B cell (primary cell): ENCODE data around the gene NDUFA13. TPM values are rescaled to one million over a fixed set of nuclear protein-coding genes. Genes with fewer than 3 reads are reported as not detected.

Experiments used
- ATAC-seq: fragments of 200-7000 bp; cut with Tn5 transposase; one replicate; pipeline ENCODE4 v1.10.0; 2021; ENCODE audit warnings: low read depth, mild to moderate bottlenecking, moderate number of reproducible peaks, moderate library complexity
- CTCF ChIA-PET: fragments of 350-600 bp; sonication (Branson Sonifier 250); formaldehyde crosslinking; loops from one replicate; lab custom pipeline; 2021; ENCODE audit warnings: antibody characterized with exemption, inconsistent platforms; lab: Charles Lee
- POLR2A ChIA-PET: fragments of 350-600 bp; sonication (Branson Sonifier 250); formaldehyde crosslinking; loops from one replicate; lab custom pipeline; 2021; ENCODE audit warnings: antibody characterized with exemption; lab: Charles Lee
- DNase-seq: peaks from one replicate; pipeline ENCODE4 v3.0.0; 2013
- H2AFZ ChIP-seq: 2 replicates; pipeline ENCODE4 v1.6.1; 2012; ENCODE audit warnings: mild to moderate bottlenecking, low read depth, low read length; ENCODE audit not compliant: insufficient read depth, poor library complexity, severe bottlenecking
- H3K27ac ChIP-seq, 2 donors: 1 replicate in 1 of 2; 2 replicates in 1 of 2; pipeline ENCODE4 v1.5.1; 2012 to 2013; ENCODE audit warnings: low read length in 2 of 2, mild to moderate bottlenecking in 2 of 2, moderate library complexity in 1 of 2
- H3K27me3 ChIP-seq, 4 experiments: fragments of 200-600 bp in 1 of 4; sonication (generic) in 1 of 4; replicated peaks in 1 of 4; 1 replicate in 2 of 4; 2 replicates in 2 of 4; pipeline versions ENCODE4 v1.6.1 to v1.7.0; 2013 to 2016; ENCODE audit warnings: low read length in 3 of 4, mild to moderate bottlenecking in 2 of 4, mixed read lengths in 1 of 4, moderate library complexity in 1 of 4; ENCODE audit not compliant: insufficient read depth in 4 of 4, control insufficient read depth in 3 of 4; ENCODE audit errors: control extremely low read depth in 1 of 4
- H3K36me3 ChIP-seq, 2 experiments: replicated peaks in 1 of 2; 1 replicate in 1 of 2; 2 replicates in 1 of 2; pipeline versions ENCODE4 v1.6.1 to v1.7.1; 2013; ENCODE audit warnings: low read length in 1 of 2; ENCODE audit not compliant: insufficient read depth in 2 of 2, control insufficient read depth in 1 of 2; ENCODE audit errors: control extremely low read depth in 1 of 2, extremely low read depth in 1 of 2
- H3K4me1 ChIP-seq, 2 donors: fragments of 200-600 bp in 1 of 2; sonication (generic) in 1 of 2; 1 replicate in 1 of 2; 2 replicates in 1 of 2; pipeline versions ENCODE4 v1.5.1 to v1.6.1; 2013 to 2017; ENCODE audit warnings: low read length in 2 of 2; ENCODE audit not compliant: control insufficient read depth in 2 of 2, insufficient read depth in 2 of 2
- H3K4me2 ChIP-seq: replicated peaks from 2 replicates; pipeline ENCODE3; 2012; ENCODE audit warnings: mild to moderate bottlenecking, low read depth, low read length; ENCODE audit not compliant: poor library complexity, severe bottlenecking
- H3K4me3 ChIP-seq, 5 experiments: fragments of 200-600 bp in 1 of 5; sonication (generic) in 1 of 5; 1 replicate in 3 of 5; 2 replicates in 2 of 5; pipeline versions ENCODE4 v1.5.1 to v1.7.0; 2011 to 2016; ENCODE audit warnings: low read length in 4 of 5, mild to moderate bottlenecking in 4 of 5, low read depth in 2 of 5, control low read depth in 1 of 5, moderate library complexity in 1 of 5; ENCODE audit not compliant: insufficient read depth in 1 of 5; ENCODE audit errors: control extremely low read depth in 1 of 5, extremely low read depth in 1 of 5
- H3K79me2 ChIP-seq: fragments of 200-600 bp; sonication (generic); one replicate; pipeline ENCODE4 v1.6.0; 2016; ENCODE audit warnings: low read length; ENCODE audit not compliant: control insufficient read depth, insufficient read depth
- H3K9ac ChIP-seq: fragments of 200-600 bp; sonication (generic); 2 replicates; pipeline ENCODE4 v1.6.1; 2017; ENCODE audit warnings: mild to moderate bottlenecking, low read length, moderate library complexity
- H3K9me3 ChIP-seq, 3 donors: one replicate each; pipeline versions ENCODE4 v1.6.1 to v1.7.1; 2013; ENCODE audit warnings: low read length in 2 of 3; ENCODE audit not compliant: control insufficient read depth in 2 of 3, insufficient read depth in 1 of 3; ENCODE audit errors: control extremely low read depth in 1 of 3
- H4K20me1 ChIP-seq: 2 replicates; pipeline ENCODE4 v1.6.0; 2012; ENCODE audit warnings: mild to moderate bottlenecking, low read length; ENCODE audit not compliant: insufficient read depth, control insufficient read depth, poor library complexity, severe bottlenecking
- H3K27ac Mint-ChIP-seq: one replicate; pipeline ENCODE4 v1.8.0; 2021; ENCODE audit warnings: mixed read lengths
- H3K27me3 Mint-ChIP-seq: one replicate; pipeline ENCODE4 v1.8.0; 2021; ENCODE audit warnings: mixed read lengths
- H3K4me1 Mint-ChIP-seq: one replicate; pipeline ENCODE4 v1.8.0; 2021; ENCODE audit warnings: mixed read lengths
- H3K4me3 Mint-ChIP-seq: one replicate; pipeline ENCODE4 v1.8.0; 2021; ENCODE audit warnings: mixed read lengths
- H3K9me3 Mint-ChIP-seq: one replicate; pipeline ENCODE4 v1.8.0; 2022; ENCODE audit warnings: mixed read lengths; ENCODE audit not compliant: insufficient read depth
- CTCF ChIP-seq: fragments of 200-600 bp; IDR thresholded peaks from one replicate; pipeline ENCODE4 v1.8.0; 2022; ENCODE audit warnings: antibody characterized with exemption, mild to moderate bottlenecking
- EZH2 ChIP-seq: IDR thresholded peaks from 2 replicates; pipeline ENCODE4 v1.6.1; 2012; ENCODE audit warnings: borderline replicate concordance, low read depth, mild to moderate bottlenecking, moderate library complexity, low read length; ENCODE audit not compliant: insufficient read depth, poor library complexity, severe bottlenecking
- WGBS: methylation state at CpG from one replicate; pipeline ENCODE4 v1.1.5; 2013; ENCODE audit warnings: missing lambda C conversion rate; ENCODE audit not compliant: insufficient coverage; 5-methylcytosine and 5-hydroxymethylcytosine counted together
- intact Hi-C: fragments of 100-400 bp; cut with micrococcal nuclease; formaldehyde crosslinking; loops from one replicate; pipeline ENCODE4 v1.10.0; 2022
- polyA plus RNA-seq: library from polyadenylated mRNA; depleted of rRNA; stranded (reverse); fragments of >200 nt; gene quantifications from 2 replicates; pipeline ENCODE4 v1.2.3, GENCODE V29; 2012
- total RNA-seq, 2 donors: library from RNA; stranded (reverse); fragments of 120-200 nt in 1 of 2; gene quantifications; 1 replicate in 1 of 2; 2 replicates in 1 of 2; pipeline versions ENCODE4 v1.2.3 to v1.2.4, GENCODE V29; 2013 to 2022

The NDUFA13 gene
- total and polyA plus RNA-seq, 2 donors (not counting 1 experiment from before 2014, with no cell fraction given) = 188 to 195 TPM

- DNase-seq = no peak
- Histone ChIP-seq H2AFZ (no peak overlapping the region), H3K4me3 (no peak overlapping the region), H3K79me2 (no peaks in the 10 kb centered on the region), H3K27me3 (peaks cover 0 to 12% (median 0%) of the 10 kb centered on the region in 4 experiments), H4K20me1 (no peaks in the 10 kb centered on the region), H3K27ac (no peak overlapping the region), H3K36me3 (no peaks in the 10 kb centered on the region), H3K9ac (no peak overlapping the region), H3K4me2 (no peak overlapping the region), H3K4me1 (peaks cover 0 to 2% of the 10 kb centered on the region in 2 donors), H3K9me3 (peaks cover 0 to 18% (median 0%) of the 10 kb centered on the region in 3 donors)
- 82% methylated on average over 22 of the region's 23 CpGs for WGBS
- Mint-ChIP-seq H3K9me3 (no peaks in the 10 kb centered on the region), H3K4me3 (no peak overlapping the region), H3K27ac (no peak overlapping the region), H3K4me1 (no peaks in the 10 kb centered on the region), H3K27me3 (peaks cover 8% of the 10 kb centered on the region)
- ChIA-PET POLR2A (no interaction called here), CTCF (interaction anchor here (1.0 kb wide), 1 partner anchor 17 kb away, joined by 4 read pairs; no protein-coding TSS in a partner anchor)
- ATAC-seq = no peak
- intact Hi-C loops = no loop called here
- TF ChIP-seq CTCF (no peak), EZH2 (no peak)
Observed at GRCh38 chr19:19549804-19550464, 33.9 kb downstream of the NDUFA13 start.

- H3K9ac ChIP-seq = no peak overlapping the region
- no peak overlapping the region for H3K4me3 ChIP-seq
- Mint-ChIP-seq H3K27ac (peak overlapping the region; percentile 6), H3K9me3 (no peaks in the 10 kb centered on the region), H3K4me1 (no peaks in the 10 kb centered on the region), H3K4me3 (no peak overlapping the region), H3K27me3 (peaks cover 8% of the 10 kb centered on the region)
- peaks cover 0 to 2% of the 10 kb centered on the region in 2 donors for H3K4me1 ChIP-seq
- no peaks in the 10 kb centered on the region for H3K36me3 ChIP-seq
- H2AFZ ChIP-seq = no peak overlapping the region
- H3K27me3 ChIP-seq = peaks cover 0 to 12% (median 0%) of the 10 kb centered on the region in 4 experiments
- H4K20me1 ChIP-seq = no peaks in the 10 kb centered on the region
- peaks cover 0 to 13% (median 0%) of the 10 kb centered on the region in 3 donors for H3K9me3 ChIP-seq
- no peak for TF ChIP-seq CTCF
- no peak for TF ChIP-seq EZH2
- ChIA-PET CTCF (interaction anchor here (2.8 kb wide), 1 partner anchor 18 kb away, joined by 8 read pairs; no protein-coding TSS in a partner anchor), POLR2A (no interaction called here)
- intact Hi-C loops = no loop called here
- 73% methylated on average over 7 of the region's 8 CpGs for WGBS
- no peak overlapping the region for H3K27ac ChIP-seq
- H3K4me2 ChIP-seq = no peak overlapping the region
- no peaks in the 10 kb centered on the region for H3K79me2 ChIP-seq
- ATAC-seq = no peak
- DNase-seq = no peak
Observed at GRCh38 chr19:19550485-19550929, 34.5 kb downstream of the NDUFA13 start.
